ENCODE measurements around the gene CTBP2.

CTBP2 gene

DNA sequence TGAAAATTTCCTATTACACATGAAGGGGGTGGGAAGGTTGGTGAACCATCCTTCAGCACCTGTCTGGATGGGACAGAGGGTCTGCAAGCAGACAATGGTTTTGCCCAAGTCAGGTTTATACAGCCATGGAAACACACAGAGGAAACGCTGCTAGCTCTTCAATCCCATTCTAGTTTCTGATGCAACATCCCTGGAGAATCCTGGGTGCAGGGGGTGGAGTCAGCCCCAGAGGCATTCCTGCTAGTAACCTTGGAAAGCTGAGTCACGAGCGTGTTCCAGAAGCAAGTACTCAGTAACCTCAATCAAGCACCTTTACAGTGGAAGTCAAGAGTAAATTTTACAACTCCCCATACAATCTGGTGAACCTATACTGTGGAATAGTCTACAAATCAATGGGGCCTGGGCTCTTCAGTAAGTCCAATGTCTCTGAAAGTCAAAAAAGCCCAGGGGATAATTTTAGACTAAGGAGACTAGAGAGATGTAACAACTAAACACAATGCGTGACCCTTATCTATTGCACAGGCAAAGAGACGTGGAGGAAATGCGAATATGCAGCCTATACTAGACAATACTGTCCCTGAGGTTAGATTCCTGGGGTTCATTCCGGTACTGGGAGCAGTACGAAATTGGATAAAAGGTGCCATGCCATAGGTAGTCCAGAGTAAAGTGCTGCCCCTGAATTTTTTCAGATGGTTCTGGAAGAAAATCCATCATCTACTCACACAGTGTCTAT, 123.1 kb downstream of the CTBP2 start:
- no peak for DNase-seq

DNA sequence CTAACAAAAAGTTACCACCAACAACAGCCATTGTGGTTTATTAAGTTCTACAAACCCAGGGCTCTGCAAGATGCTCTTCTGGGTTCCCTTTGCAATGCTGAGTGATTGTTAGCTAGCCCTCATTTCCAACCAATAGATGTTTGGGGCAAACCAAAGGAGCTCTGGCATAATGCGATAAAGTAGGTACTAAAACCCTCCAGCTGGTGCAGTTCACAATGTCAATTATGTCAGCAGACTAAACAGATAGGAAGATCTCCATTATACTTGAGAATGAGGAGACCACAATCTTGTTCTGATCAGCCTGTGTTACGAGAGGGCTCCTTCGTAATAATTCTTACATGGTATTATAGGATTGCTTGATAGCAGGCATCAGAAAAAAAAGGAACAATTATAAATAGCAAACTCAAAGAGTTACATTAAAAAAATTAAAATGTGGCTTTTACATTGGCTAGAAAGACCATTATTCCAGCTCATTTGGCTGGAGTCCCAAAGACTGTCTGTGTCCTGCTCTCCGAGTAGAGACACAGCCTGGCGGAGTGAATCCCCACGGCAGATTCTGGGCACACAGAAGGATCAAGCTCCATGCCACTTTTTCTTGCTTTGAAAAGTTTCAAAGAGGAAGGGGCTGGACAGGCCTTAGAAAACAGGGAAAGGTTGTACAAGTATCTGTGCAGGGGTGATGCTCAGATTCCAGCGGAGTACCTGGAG, 124.6 kb downstream of the CTBP2 start:
- no peak for DNase-seq

GRCh38 chr10:125035136-125035535, 125.2 kb downstream of the CTBP2 start:
- no peak for DNase-seq

GRCh38 chr10:125034675-125035074, 125.7 kb downstream of the CTBP2 start:
- no peak for DNase-seq

- DNase-seq = no peak
Observed at GRCh38 chr10:125033146-125033924, 127.0 kb downstream of the CTBP2 start.

DNA sequence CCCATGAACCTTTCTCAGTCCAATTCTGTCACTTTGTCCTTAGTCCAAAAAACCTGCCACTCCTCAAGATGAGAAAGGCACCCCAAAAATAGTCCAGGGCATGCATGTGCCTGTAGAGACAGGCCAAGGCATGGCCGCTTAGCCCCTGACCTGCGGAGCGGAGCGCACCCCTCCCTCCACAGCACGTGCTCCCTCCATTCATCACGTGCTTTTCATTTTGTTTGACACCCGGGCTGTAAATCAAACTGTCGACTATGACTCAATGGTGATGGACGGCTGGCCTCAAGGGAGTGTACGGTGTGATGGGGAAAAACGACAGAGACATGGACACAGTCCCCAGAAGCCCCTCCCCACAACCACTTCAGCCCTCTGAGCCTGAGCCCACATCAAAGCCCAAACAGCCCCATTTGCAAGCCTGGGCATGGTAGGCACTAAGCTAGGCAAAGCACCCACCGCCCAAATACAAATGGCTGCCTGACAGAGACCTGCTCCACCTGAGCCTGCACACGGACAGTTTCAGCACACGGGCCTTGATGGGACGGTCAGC, 127.8 kb downstream of the CTBP2 start:
- no peak for DNase-seq

GRCh38 chr10:125030567-125031197, 129.7 kb downstream of the CTBP2 start:
- no peak for DNase-seq

DNA sequence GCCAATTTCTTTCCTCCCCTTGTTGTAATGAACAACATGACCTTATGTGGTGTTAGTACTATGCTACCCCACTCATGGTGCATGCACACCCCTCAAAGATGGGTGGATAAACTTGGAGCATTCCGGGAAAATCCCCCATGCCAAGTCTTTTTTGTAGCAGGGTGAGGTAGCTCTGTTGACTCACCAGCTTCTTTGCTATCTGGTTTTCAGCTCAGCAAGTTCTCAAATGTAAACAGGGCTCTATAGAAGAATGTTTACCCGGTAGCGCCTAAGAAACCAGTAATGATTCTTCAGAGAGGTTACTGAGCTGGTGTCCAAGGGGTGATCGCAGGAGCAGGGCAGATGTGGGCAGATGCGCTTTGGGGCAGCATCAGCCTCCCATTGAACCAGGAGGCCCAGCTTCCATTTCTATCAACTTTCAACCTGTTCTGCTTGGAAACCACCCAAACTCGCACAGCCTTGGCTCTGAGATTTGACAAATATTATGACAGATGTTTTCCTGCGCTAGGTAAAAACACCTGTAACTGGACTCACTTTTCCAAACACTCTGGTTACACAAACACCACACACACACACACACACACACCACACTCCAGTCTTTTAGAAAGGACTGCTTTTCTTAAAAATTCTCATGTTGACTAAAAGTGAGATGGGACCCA, 130.7 kb downstream of the CTBP2 start:
- DNase-seq = no peak

DNA sequence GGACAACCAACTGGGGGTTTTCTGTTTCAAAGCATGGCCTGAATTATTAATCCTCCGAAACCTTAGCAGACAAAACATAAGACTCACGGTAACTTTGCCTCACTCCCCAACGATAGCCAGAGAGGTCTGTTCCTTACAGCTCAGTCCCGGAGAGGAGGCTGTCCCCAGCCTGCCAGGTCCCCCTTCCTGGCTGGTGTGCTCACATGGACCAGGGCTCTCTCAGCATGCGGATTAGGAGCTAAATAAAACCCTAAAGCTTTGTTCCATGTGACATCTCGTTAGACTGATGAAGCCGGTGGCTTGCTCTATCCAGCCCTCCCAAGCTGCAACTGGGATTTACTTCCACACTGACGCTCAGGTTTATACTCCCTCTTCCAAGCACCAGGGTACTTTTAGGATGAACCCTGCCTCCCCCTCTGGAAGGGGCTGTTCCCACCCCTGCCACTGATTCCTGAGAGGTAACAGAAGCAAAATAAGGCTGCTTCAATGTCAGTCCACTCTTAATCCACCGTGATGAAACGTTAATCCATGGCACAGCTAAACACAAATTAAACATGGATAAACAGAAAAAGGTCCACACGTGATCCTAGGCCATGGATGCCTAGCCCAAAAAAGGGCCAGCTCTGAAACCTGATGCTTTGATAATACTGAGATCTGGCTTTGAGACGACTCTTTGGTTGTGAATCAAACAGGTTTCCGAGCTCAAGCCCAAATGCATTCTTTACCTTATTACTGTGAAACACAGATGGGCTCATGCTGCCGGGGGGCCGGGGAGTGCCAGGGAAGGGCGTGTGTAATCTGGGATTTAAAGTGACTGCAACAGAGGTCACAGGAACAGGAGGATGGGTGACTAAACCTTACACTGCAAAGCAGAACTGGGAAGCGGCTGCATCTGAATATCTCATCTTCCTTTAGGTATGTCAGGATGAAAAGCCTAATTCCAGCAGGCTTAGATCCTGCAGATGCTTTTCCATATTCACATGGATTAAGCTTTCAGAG, 132.2 kb downstream of the CTBP2 start:
- DNase-seq = no peak

GRCh38 chr10:125026974-125027735, 133.2 kb downstream of the CTBP2 start:
- DNase-seq = no peak

DNA sequence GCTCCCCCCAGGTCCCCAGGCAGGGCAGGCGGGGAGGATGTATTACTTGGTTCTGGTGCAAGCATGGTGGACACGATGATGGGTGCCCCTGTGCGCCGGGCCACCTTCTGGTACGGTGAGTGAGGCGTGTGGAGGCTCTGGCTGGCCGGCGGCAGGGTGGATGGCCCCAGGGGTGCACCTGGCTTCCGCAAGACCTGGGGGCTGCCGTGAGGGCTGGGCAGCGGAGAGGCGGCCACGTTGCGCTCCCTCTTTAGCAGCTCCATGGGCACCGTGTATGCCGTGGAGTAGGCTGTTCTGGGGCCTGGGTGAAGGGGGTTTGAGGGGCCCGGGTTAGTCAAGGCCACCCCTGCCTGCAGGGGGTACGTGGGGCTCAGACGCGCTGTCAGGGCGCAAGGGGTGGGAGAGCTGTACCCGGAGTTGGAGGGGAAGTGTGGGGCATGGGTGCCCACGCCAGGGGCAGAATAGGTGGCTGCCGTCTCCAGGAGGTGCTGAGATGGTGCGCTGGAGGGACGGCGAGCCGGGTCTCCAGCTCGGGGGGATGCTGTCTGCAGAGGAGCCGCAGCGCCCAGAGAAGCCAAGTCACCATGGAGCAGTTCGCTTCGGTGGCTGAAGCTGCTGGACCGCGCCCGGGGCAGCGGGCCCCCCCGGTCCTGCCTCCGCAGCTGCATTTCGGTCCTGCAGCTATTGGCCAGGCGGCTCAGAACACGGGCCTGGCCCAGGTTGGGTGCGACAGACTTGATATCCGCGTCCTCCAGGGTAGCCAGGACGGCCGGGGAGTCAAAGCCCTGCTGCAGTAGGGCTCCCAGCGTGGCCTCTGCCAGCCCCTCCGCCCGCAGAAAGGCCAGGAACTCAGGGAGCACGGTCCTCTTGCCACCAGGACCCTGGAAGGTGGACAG, 134.1 kb downstream of the CTBP2 start:
- no peak for DNase-seq

DNA sequence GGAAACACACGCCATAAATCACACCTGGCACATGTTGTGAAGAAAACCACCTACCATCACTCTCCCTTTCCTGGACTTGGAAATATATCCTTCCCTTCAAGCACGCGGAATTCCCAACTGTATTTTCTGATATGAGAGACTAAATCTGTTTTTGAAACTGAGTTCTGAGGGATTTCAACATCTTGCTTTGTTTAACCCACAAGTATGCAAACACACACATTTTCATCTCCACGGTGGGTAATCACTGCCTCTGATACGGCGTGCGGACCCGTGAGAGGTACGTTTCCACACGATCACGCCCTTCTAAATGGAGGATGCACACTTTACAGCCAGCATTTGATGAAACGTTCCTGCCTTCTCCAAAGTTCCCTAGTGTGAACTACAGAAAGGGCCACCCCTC, 135.0 kb downstream of the CTBP2 start:
- DNase-seq = no peak

GRCh38 chr10:125024497-125025234, 135.7 kb downstream of the CTBP2 start:
- DNase-seq = no peak

DNA sequence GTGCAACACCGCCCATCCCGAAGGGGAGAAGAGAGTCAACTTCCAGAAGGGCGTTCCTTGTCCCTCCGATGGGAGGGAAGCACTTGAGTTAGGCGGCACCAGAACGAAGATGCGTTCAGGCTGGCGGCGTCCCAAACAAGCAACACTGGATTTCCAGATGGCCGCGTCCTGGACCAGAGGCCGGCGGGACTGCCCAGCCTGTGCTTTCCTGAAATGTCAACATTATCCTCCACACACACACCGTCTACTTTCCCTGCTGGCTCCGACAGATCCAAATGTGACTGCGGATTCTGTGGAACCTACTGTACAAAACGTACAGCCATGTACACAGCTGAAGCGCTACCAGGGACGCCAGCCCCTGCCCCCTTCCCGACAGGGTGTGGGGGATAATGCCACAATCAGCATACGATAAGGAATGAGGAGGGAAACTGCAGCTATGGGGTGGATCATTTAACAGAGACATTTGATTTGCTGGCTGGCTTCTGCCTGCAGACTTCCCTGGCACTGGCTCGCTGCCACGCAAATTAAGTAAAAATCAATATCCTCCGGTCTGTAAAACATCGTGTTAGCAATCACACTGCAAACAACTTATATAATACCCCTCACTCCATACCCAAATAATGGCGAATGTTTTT, 136.4 kb downstream of the CTBP2 start:
- DNase-seq = no peak

GRCh38 chr10:125023255-125023654, 137.1 kb downstream of the CTBP2 start:
- no peak for DNase-seq

GRCh38 chr10:125022671-125023070, 137.7 kb downstream of the CTBP2 start:
- no peak for DNase-seq

GRCh38 chr10:125021686-125022344, 138.5 kb downstream of the CTBP2 start:
- DNase-seq = no peak
